GM18907 (cell line): ENCODE data around the gene ZBTB39.
"Not testable (repeated sequence)": the region's sequence is repeated elsewhere in the genome, so short reads cannot be mapped to it uniquely, and the experiment has no call there.

Experiments
- ATAC-seq: cut with Tn5 transposase; IDR thresholded peaks from one replicate; pipeline ENCODE4 v1.9.1; 2021; ENCODE audit warnings: mild to moderate bottlenecking, moderate library complexity; ENCODE audit not compliant: unreplicated experiment

Gene ZBTB39

GRCh38 chr12:56983386-56983785 is 23.0 kb downstream of the ZBTB39 start:
- no peak for ATAC-seq

GRCh38 chr12:56982578-56983236 is 23.6 kb downstream of the ZBTB39 start:
- ATAC-seq: not testable (repeated sequence)

GRCh38 chr12:56980941-56981530 is 25.3 kb downstream of the ZBTB39 start:
- no peak for ATAC-seq

GRCh38 chr12:56980268-56980667 is 26.1 kb downstream of the ZBTB39 start:
- no peak for ATAC-seq

GRCh38 chr12:56979628-56980027 is 26.7 kb downstream of the ZBTB39 start:
- no peak for ATAC-seq

GRCh38 chr12:56978397-56979138 is 27.8 kb downstream of the ZBTB39 start:
- no peak for ATAC-seq

GRCh38 chr12:56977361-56977760 is 29.0 kb downstream of the ZBTB39 start:
- ATAC-seq: not testable (repeated sequence)

GRCh38 chr12:56974224-56974623 is 32.1 kb downstream of the ZBTB39 start:
- ATAC-seq: not testable (repeated sequence)

GRCh38 chr12:56968910-56969309 is 37.4 kb downstream of the ZBTB39 start:
- ATAC-seq: not testable (repeated sequence)

GRCh38 chr12:56965997-56966642 is 40.2 kb downstream of the ZBTB39 start:
- ATAC-seq: not testable (repeated sequence)

GRCh38 chr12:56965124-56965523 is 41.2 kb downstream of the ZBTB39 start:
- ATAC-seq: not testable (repeated sequence)

GRCh38 chr12:56963557-56963956 is 42.8 kb downstream of the ZBTB39 start:
- ATAC-seq: not testable (repeated sequence)

- not testable (repeated sequence) for ATAC-seq
Observed at GRCh38 chr12:56962247-56962646, 44.1 kb downstream of the ZBTB39 start.

GRCh38 chr12:56958422-56958821 is 47.9 kb downstream of the ZBTB39 start:
- ATAC-seq: no peak

GRCh38 chr12:56957229-56958052 is 48.9 kb downstream of the ZBTB39 start, which contains the start of gene RDH16:
TSS of gene RDH16 (minus strand) at chr12:56957608. CDS start at chr12:56957462, 146 bp downstream.
- no peak for ATAC-seq

GRCh38 chr12:56955631-56956256 is 50.6 kb downstream of the ZBTB39 start:
- no peak for ATAC-seq

GRCh38 chr12:56954958-56955355 is 51.4 kb downstream of the ZBTB39 start:
- no peak for ATAC-seq

- no peak for ATAC-seq
Observed at GRCh38 chr12:56954057-56954957, 52.0 kb downstream of the ZBTB39 start.

- ATAC-seq: no peak
Observed at GRCh38 chr12:56953314-56953713, 53.0 kb downstream of the ZBTB39 start.
